GM21447 (cell line): ENCODE measurements around the gene METTL2B.

Experiments
- ATAC-seq: cut with Tn5 transposase; IDR thresholded peaks from one replicate; pipeline ENCODE4 v1.9.1; 2021; ENCODE audit not compliant: unreplicated experiment

Gene METTL2B

GRCh38 chr7:128476402-128477335 is at the start of gene METTL2B:
Gene METTL2B, plus strand, starts transcription at chr7:128476748. Its CDS starts 18 bp downstream, at chr7:128476766.
- peak; percentile 95 for ATAC-seq

GRCh38 chr7:128427289-128427891 is 49.2 kb upstream of the METTL2B start:
- ATAC-seq = peak; percentile 52

GRCh38 chr7:128430207-128430606 is 46.3 kb upstream of the METTL2B start:
- no peak for ATAC-seq

GRCh38 chr7:128431221-128431620 is 45.3 kb upstream of the METTL2B start:
- ATAC-seq = no peak

- no peak for ATAC-seq
Measured at GRCh38 chr7:128431754-128432153, 44.8 kb upstream of the METTL2B start.

- ATAC-seq = no peak
Measured at GRCh38 chr7:128434413-128435326, 41.9 kb upstream of the METTL2B start.

- ATAC-seq = no peak
Measured at GRCh38 chr7:128435327-128435686, 41.2 kb upstream of the METTL2B start.

- ATAC-seq = peak; percentile 71
Measured at GRCh38 chr7:128437426-128438332, 38.9 kb upstream of the METTL2B start.

GRCh38 chr7:128442356-128442755 is 34.2 kb upstream of the METTL2B start:
- ATAC-seq = no peak

GRCh38 chr7:128443831-128444600 is 32.5 kb upstream of the METTL2B start:
- ATAC-seq = no peak

GRCh38 chr7:128446306-128446705 is 30.2 kb upstream of the METTL2B start:
- no peak for ATAC-seq

GRCh38 chr7:128447941-128448564 is 28.5 kb upstream of the METTL2B start:
- no peak for ATAC-seq

GRCh38 chr7:128448751-128449302 is 27.7 kb upstream of the METTL2B start:
- no peak for ATAC-seq

- no peak for ATAC-seq
Measured at GRCh38 chr7:128450409-128450808, 26.1 kb upstream of the METTL2B start.

- no peak for ATAC-seq
Measured at GRCh38 chr7:128450913-128451312, 25.6 kb upstream of the METTL2B start.

GRCh38 chr7:128452552-128452951 is 24.0 kb upstream of the METTL2B start:
- no peak for ATAC-seq

GRCh38 chr7:128453836-128454804 is 22.4 kb upstream of the METTL2B start:
- ATAC-seq = no peak
